ENCODE data around the gene PER2. TPM values are rescaled to one million over a fixed set of nuclear protein-coding genes. Genes with fewer than 3 reads are reported as not detected.

PER2 gene
- total and polyA plus RNA-seq, 9 of the 15 experiments (the other 6 are each of a cell fraction or from before 2014, with no cell fraction given), result 1.1 to 10.3 (median 2.9) TPM

- Histone ChIP-seq H3K36me3 (ENCODE audit: control insufficient read depth, insufficient read depth, low read length) (no peaks in the 10 kb centered on the region), H3K79me2 (ENCODE audit: control insufficient read depth, insufficient read depth, low read length) (no peaks in the 10 kb centered on the region), H3K27me3 (ENCODE audit: control insufficient read depth in 2 of 2, insufficient read depth in 2 of 2, low read length in 2 of 2) (peaks cover 0 to 7% of the 10 kb centered on the region in 2 experiments; a peak in 1 of 5 replicates), H3K27ac (ENCODE audit: extremely low read depth, low read depth, low read length) (no peak overlapping the region), H3K4me3 (no peak overlapping the region), H3K9me1 (ENCODE audit: control insufficient read depth, insufficient read depth, low read length) (no peaks in the 10 kb centered on the region), H3K4me1 (replicated peaks in 1 of 2; ENCODE audit: control insufficient read depth in 2 of 2, insufficient read depth in 2 of 2, low read length in 2 of 2) (peaks cover 6 to 8% of the 10 kb centered on the region in 2 experiments; a peak in 4 of 5 replicates), H4K20me1 (replicated peaks; ENCODE audit: control insufficient read depth, insufficient read depth, low read length) (no peaks in the 10 kb centered on the region), H3K4me2 (ENCODE audit: insufficient read depth, low read length) (no peak overlapping the region), H2AFZ (ENCODE audit: low read depth, low read length) (no peak overlapping the region), H3K9me3 (replicated peaks; ENCODE audit: control insufficient read depth, insufficient read depth, low read depth, low read length) (no peaks in the 10 kb centered on the region), H3K9ac (ENCODE audit: insufficient read depth in 1 of 2, low read depth in 2 of 2, low read length in 2 of 2) (no peak overlapping the region; a peak in 1 of 4 replicates)
- ATAC-seq (no peak), FAIRE-seq (no peak), DNase-seq (ENCODE audit: extremely low read depth in 1 of 4, low spot score in 3 of 4) (no peak)
- intact Hi-C loops (cut with micrococcal nuclease), result no loop called here
- TF ChIP-seq SNRNP70 (optimal IDR thresholded peaks at IDR 0.05; ENCODE audit: low read depth, low read length) (no peak), HMGXB4 (CRISPR knock-in tag; IDR thresholded peaks at IDR 0.05) (no peak)
- POLR2A ChIA-PET, result no interaction called here
- in situ Hi-C loops (cut with MboI), result no loop called here
- WGBS (ENCODE audit: insufficient coverage, low coverage, missing lambda C conversion rate), result 20% methylated on average over 17 of the region's 17 CpGs
- CTCF ChIA-PET (ENCODE audit: low intra/inter-chr PET ratio), result no interaction called here
- no TSS peak for BruUV-seq (replicated peaks)
These were observed 6.2 kb upstream of the PER2 start for GRCh38 chr2:238294393-238295143.

GRCh38 chr2:238294046-238294392, 5.6 kb upstream of the PER2 start:
- Histone ChIP-seq H3K79me2 (ENCODE audit: control insufficient read depth, insufficient read depth, low read length) (no peaks in the 10 kb centered on the region), H3K4me3 (no peak overlapping the region), H3K9me1 (ENCODE audit: control insufficient read depth, insufficient read depth, low read length) (no peaks in the 10 kb centered on the region), H2AFZ (ENCODE audit: low read depth, low read length) (no peak overlapping the region), H3K36me3 (ENCODE audit: control insufficient read depth, insufficient read depth, low read length) (no peaks in the 10 kb centered on the region), H3K9ac (ENCODE audit: insufficient read depth in 1 of 2, low read depth in 2 of 2, low read length in 2 of 2) (no peak overlapping the region), H3K27ac (ENCODE audit: extremely low read depth, low read depth, low read length) (no peak overlapping the region), H3K27me3 (ENCODE audit: control insufficient read depth in 2 of 2, insufficient read depth in 2 of 2, low read length in 2 of 2) (peaks cover 0 to 7% of the 10 kb centered on the region in 2 experiments; a peak in 1 of 5 replicates), H4K20me1 (replicated peaks; ENCODE audit: control insufficient read depth, insufficient read depth, low read length) (no peaks in the 10 kb centered on the region), H3K4me1 (replicated peaks in 1 of 2; ENCODE audit: control insufficient read depth in 2 of 2, insufficient read depth in 2 of 2, low read length in 2 of 2) (peaks cover 8 to 14% of the 10 kb centered on the region in 2 experiments; a peak in 4 of 5 replicates), H3K9me3 (replicated peaks; ENCODE audit: control insufficient read depth, insufficient read depth, low read depth, low read length) (no peaks in the 10 kb centered on the region), H3K4me2 (ENCODE audit: insufficient read depth, low read length) (no peak overlapping the region)
- DNase-seq (ENCODE audit: extremely low read depth in 1 of 4, low spot score in 3 of 4), result no peak
- WGBS (ENCODE audit: insufficient coverage, low coverage, missing lambda C conversion rate), result 12% methylated on average over 9 of the region's 9 CpGs
- no peak for ATAC-seq
- POLR2A ChIA-PET, result no interaction called here
- in situ Hi-C loops (cut with MboI), result no loop called here
- CTCF ChIA-PET (ENCODE audit: low intra/inter-chr PET ratio), result no interaction called here
- intact Hi-C loops (cut with micrococcal nuclease), result no loop called here
- no peak for FAIRE-seq
- BruUV-seq (replicated peaks), result no TSS peak
- TF ChIP-seq PURB (CRISPR knock-in tag; IDR thresholded peaks at IDR 0.05; ENCODE audit: low read depth) (no peak), ZNF239 (CRISPR knock-in tag; IDR thresholded peaks at IDR 0.05) (no peak)

Measured in K562 (cell line).